SH-SY5Y (cell line): ENCODE data around the gene TMPRSS12.

Experiments used
- GATA2 ChIP-seq: IDR thresholded peaks from 2 replicates; pipeline ENCODE4 v1.6.1; 2011; ENCODE audit warnings: mild to moderate bottlenecking, low read depth, low read length
- GATA3 ChIP-seq: IDR thresholded peaks from 2 replicates; pipeline ENCODE4 v1.6.1; 2011; ENCODE audit warnings: low read depth, mild to moderate bottlenecking, low read length, moderate library complexity

DNA sequence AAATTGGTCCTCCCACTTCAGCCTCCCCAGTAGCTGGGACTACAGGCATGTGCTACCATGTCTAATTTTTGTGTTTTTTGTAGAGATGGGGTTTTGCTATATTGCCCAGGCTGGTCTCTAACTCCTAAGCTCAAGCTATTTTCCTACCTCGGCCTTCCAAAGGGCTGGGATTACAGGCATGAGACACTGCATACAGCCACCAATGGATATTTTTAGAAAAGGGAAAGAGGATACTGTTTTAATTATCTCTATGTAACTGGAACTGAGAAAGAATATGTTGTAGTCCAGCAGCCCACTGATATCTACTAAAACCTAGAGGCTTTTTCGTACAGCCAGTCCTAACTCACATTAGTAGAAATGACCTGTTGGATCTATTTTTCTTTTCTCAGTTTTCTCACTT, 6.2 kb downstream of the TMPRSS12 start:
- TF ChIP-seq GATA2 (no peak), GATA3 (no peak)
